Neural crest cell (in vitro differentiated cells): Measurements from ENCODE around the gene FOXP4. TPM values are rescaled to one million over a fixed set of nuclear protein-coding genes. Genes with fewer than 3 reads are reported as not detected.

Experiments used
- DNase-seq: peaks from one replicate; pipeline ENCODE4 v3.0.0; 2021; ENCODE audit warnings: low read depth, mixed read lengths, low spot score
- H3K27ac Mint-ChIP-seq: one replicate; pipeline ENCODE4 v1.8.0; 2021; ENCODE audit warnings: mild to moderate bottlenecking, mixed read lengths; ENCODE audit not compliant: unreplicated experiment
- H3K27me3 Mint-ChIP-seq: 2 replicates; pipeline ENCODE4 v1.8.0; 2021; ENCODE audit warnings: low read depth, mild to moderate bottlenecking, mixed read lengths
- H3K36me3 Mint-ChIP-seq: 2 replicates; pipeline ENCODE4 v1.8.0; 2021; ENCODE audit warnings: low read depth, mild to moderate bottlenecking, mixed read lengths
- H3K4me1 Mint-ChIP-seq: 2 replicates; pipeline ENCODE4 v1.8.0; 2021; ENCODE audit warnings: mixed read lengths
- H3K4me3 Mint-ChIP-seq: one replicate; pipeline ENCODE4 v1.8.0; 2021; ENCODE audit warnings: mild to moderate bottlenecking, mixed read lengths
- H3K9me3 Mint-ChIP-seq: 2 replicates; pipeline ENCODE4 v1.8.0; 2021; ENCODE audit warnings: mixed read lengths
- CTCF ChIP-seq: fragments of 200-600 bp; sonication (generic); conservative IDR thresholded peaks from 2 replicates; pipeline ENCODE4 v1.5.0; 2021; ENCODE audit warnings: antibody characterized with exemption, mild to moderate bottlenecking
- total RNA-seq: library from RNA; stranded (reverse); gene quantifications from 2 replicates; pipeline ENCODE4 v1.2.1, GENCODE V29; 2021

The FOXP4 gene
- total RNA-seq, 1 donor from 2014 or later, result 57.9 TPM

- H3K9me3 Mint-ChIP-seq, result no peaks in the 10 kb centered on the region
- H3K36me3 Mint-ChIP-seq, result no peaks in the 10 kb centered on the region
- H3K27me3 Mint-ChIP-seq, result peaks cover 12% of the 10 kb centered on the region
- H3K4me1 Mint-ChIP-seq, result peaks cover 6% of the 10 kb centered on the region
- H3K4me3 Mint-ChIP-seq, result no peak overlapping the region
- TF ChIP-seq CTCF, result no peak
- DNase-seq, result no peak
- H3K27ac Mint-ChIP-seq, result no peak overlapping the region
Measured at GRCh38 chr6:41536795-41537758, 9.1 kb upstream of the FOXP4 start.

- no peak overlapping the region for H3K4me3 Mint-ChIP-seq
- no peaks in the 10 kb centered on the region for H3K36me3 Mint-ChIP-seq
- H3K27me3 Mint-ChIP-seq, result peaks cover 7% of the 10 kb centered on the region
- H3K4me1 Mint-ChIP-seq, result peaks cover under 1% of the 10 kb centered on the region
- DNase-seq, result no peak
- no peak overlapping the region for H3K27ac Mint-ChIP-seq
- H3K9me3 Mint-ChIP-seq, result no peaks in the 10 kb centered on the region
- no peak for TF ChIP-seq CTCF
Measured at GRCh38 chr6:41538556-41539182, 7.5 kb upstream of the FOXP4 start.

- Mint-ChIP-seq H3K4me1 (peaks cover 6% of the 10 kb centered on the region), H3K27ac (no peak overlapping the region), H3K36me3 (no peaks in the 10 kb centered on the region), H3K9me3 (no peaks in the 10 kb centered on the region), H3K27me3 (peaks cover 7% of the 10 kb centered on the region), H3K4me3 (no peak overlapping the region)
- no peak for TF ChIP-seq CTCF
- no peak for DNase-seq
Measured at GRCh38 chr6:41539204-41539603, 7.0 kb upstream of the FOXP4 start.

- H3K36me3 Mint-ChIP-seq, result no peaks in the 10 kb centered on the region
- no peak overlapping the region for H3K27ac Mint-ChIP-seq
- H3K4me3 Mint-ChIP-seq, result no peak overlapping the region
- peaks cover 13% of the 10 kb centered on the region for H3K27me3 Mint-ChIP-seq
- DNase-seq, result no peak
- H3K9me3 Mint-ChIP-seq, result no peaks in the 10 kb centered on the region
- peaks cover 25% of the 10 kb centered on the region for H3K4me1 Mint-ChIP-seq
- no peak for TF ChIP-seq CTCF
Measured at GRCh38 chr6:41541364-41541763, 4.8 kb upstream of the FOXP4 start.

GRCh38 chr6:41543087-41543486 lies 3.1 kb upstream of the FOXP4 start:
- Mint-ChIP-seq H3K36me3 (no peaks in the 10 kb centered on the region), H3K4me1 (peaks cover 29% of the 10 kb centered on the region), H3K9me3 (no peaks in the 10 kb centered on the region), H3K4me3 (peak overlapping the region; percentile 23), H3K27me3 (peaks cover 12% of the 10 kb centered on the region), H3K27ac (no peak overlapping the region)
- no peak for DNase-seq
- TF ChIP-seq CTCF, result no peak
